H54 (cell line): ENCODE measurements around the gene RMDN2.

ENCODE experiments used
- DNase-seq: peaks from one replicate; pipeline ENCODE4 v3.0.0; 2011; ENCODE audit warnings: low spot score, mixed read lengths; ENCODE audit not compliant: insufficient read length
- FAIRE-seq: peaks from 3 replicates; lab custom pipeline; 2011; peaks lifted over from hg19 to GRCh38; lab: Jason Lieb, UNC
- POLR2A ChIP-seq: IDR thresholded peaks from 2 replicates; pipeline ENCODE4 v1.6.1; 2011; ENCODE audit warnings: low read depth, mild to moderate bottlenecking, low read length

Gene RMDN2

GRCh38 chr2:37892436-37893114, 32.5 kb upstream of the RMDN2 start:
- DNase-seq (no peak), FAIRE-seq (no peak)
- TF ChIP-seq POLR2A, result no peak

- TF ChIP-seq POLR2A, result no peak
- FAIRE-seq (no peak), DNase-seq (no peak)
Observed at GRCh38 chr2:37893327-37893726, 31.8 kb upstream of the RMDN2 start.

- FAIRE-seq (no peak), DNase-seq (no peak)
- TF ChIP-seq POLR2A, result no peak
Observed at GRCh38 chr2:37894047-37894446, 31.0 kb upstream of the RMDN2 start.

- FAIRE-seq, result no peak
- DNase-seq, result no peak
- TF ChIP-seq POLR2A, result no peak
Observed at GRCh38 chr2:37894601-37895000, 30.5 kb upstream of the RMDN2 start.

- no peak for DNase-seq
- FAIRE-seq, result no peak
- TF ChIP-seq POLR2A, result no peak
Observed at GRCh38 chr2:37895140-37895539, 29.9 kb upstream of the RMDN2 start.

- TF ChIP-seq POLR2A, result no peak
- DNase-seq (no peak), FAIRE-seq (no peak)
Observed at GRCh38 chr2:37896319-37896718, 28.8 kb upstream of the RMDN2 start.

- no peak for TF ChIP-seq POLR2A
- no peak for DNase-seq
- FAIRE-seq, result no peak
Observed at GRCh38 chr2:37897511-37897910, 27.6 kb upstream of the RMDN2 start.

GRCh38 chr2:37898448-37898847, 26.6 kb upstream of the RMDN2 start:
- no peak for TF ChIP-seq POLR2A
- FAIRE-seq (no peak), DNase-seq (no peak)

- FAIRE-seq (no peak), DNase-seq (no peak)
- no peak for TF ChIP-seq POLR2A
Observed at GRCh38 chr2:37902991-37903390, 22.1 kb upstream of the RMDN2 start.

- no peak for TF ChIP-seq POLR2A
- FAIRE-seq (no peak), DNase-seq (no peak)
Observed at GRCh38 chr2:37904425-37904824, 20.7 kb upstream of the RMDN2 start.

- TF ChIP-seq POLR2A, result no peak
- DNase-seq (no peak), FAIRE-seq (no peak)
Observed at GRCh38 chr2:37904993-37905392, 20.1 kb upstream of the RMDN2 start.

GRCh38 chr2:37906131-37906530, 19.0 kb upstream of the RMDN2 start:
- FAIRE-seq, result no peak
- DNase-seq, result no peak
- TF ChIP-seq POLR2A, result no peak

GRCh38 chr2:37907501-37908225, 17.4 kb upstream of the RMDN2 start:
- no peak for DNase-seq
- FAIRE-seq, result no peak
- TF ChIP-seq POLR2A, result no peak

- no peak for DNase-seq
- TF ChIP-seq POLR2A, result no peak
- no peak for FAIRE-seq
Observed at GRCh38 chr2:37911296-37911873, 13.7 kb upstream of the RMDN2 start.

- no peak for TF ChIP-seq POLR2A
- FAIRE-seq (peak; percentile 57), DNase-seq (no peak)
Observed at GRCh38 chr2:37912056-37912455, 13.0 kb upstream of the RMDN2 start.

- no peak for FAIRE-seq
- no peak for TF ChIP-seq POLR2A
- no peak for DNase-seq
Observed at GRCh38 chr2:37912616-37913015, 12.5 kb upstream of the RMDN2 start.
